ENCODE data around the gene SLN.

SLN gene

DNA sequence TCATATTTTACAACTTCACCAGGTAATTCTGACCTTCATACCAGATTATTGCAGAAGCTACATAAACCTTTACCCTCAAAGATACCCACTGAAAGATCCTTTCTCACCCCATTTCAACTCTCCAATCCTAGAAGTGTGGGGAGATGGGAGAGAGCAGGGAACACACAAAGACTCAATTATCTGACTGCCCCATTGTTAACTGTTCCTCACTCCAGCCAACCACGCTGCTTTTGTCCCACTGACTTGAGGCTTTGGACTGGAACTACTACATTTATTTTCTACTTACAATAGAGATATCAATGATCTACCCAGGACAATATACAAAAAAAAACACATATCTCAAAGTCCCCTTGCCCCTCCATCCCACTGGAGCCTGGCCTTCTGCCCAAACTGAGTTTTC lies 44.7 kb upstream of the SLN start:
- no peaks in the 10 kb centered on the region; the same call in 1 of the 2 replicates for H3K9me3 ChIP-seq (ENCODE audit: insufficient read depth, low read depth, low read length)
- H3K4me2 ChIP-seq (ENCODE audit: low read depth, low read length, poor library complexity, severe bottlenecking) = no peak overlapping the region
- TF ChIP-seq EZH2phosphoT487 (IDR thresholded peaks at IDR 0.05; ENCODE audit: borderline replicate concordance) (no peak), CTCF (conservative IDR thresholded peaks at IDR 0.05; ENCODE audit: low read length) (no peak)
- no peak overlapping the region for H3K4me3 ChIP-seq (ENCODE audit: low read length, poor library complexity, severe bottlenecking)
- H3K9me2 ChIP-seq (replicated peaks; ENCODE audit: low read depth, low read length) = no peaks in the 10 kb centered on the region
- no peaks in the 10 kb centered on the region for H3K27me3 ChIP-seq (ENCODE audit: insufficient read depth, low read length, poor library complexity, severe bottlenecking)
- no peak overlapping the region for H2AFZ ChIP-seq (ENCODE audit: low read length)
- no peaks in the 10 kb centered on the region for H3K36me3 ChIP-seq (ENCODE audit: insufficient read depth, low read length)
- no peaks in the 10 kb centered on the region for H3K4me1 ChIP-seq (ENCODE audit: insufficient read depth, low read length, poor library complexity, severe bottlenecking)
- no peaks in the 10 kb centered on the region for H3F3A ChIP-seq (ENCODE audit: low read depth)
- no peaks in the 10 kb centered on the region for H3K79me2 ChIP-seq (ENCODE audit: insufficient read depth, low read length)
- H3K9ac ChIP-seq (ENCODE audit: low read depth, low read length, poor library complexity, severe bottlenecking) = no peak overlapping the region
- H4K20me1 ChIP-seq (ENCODE audit: insufficient read depth, low read length, poor library complexity, severe bottlenecking) = no peaks in the 10 kb centered on the region

DNA sequence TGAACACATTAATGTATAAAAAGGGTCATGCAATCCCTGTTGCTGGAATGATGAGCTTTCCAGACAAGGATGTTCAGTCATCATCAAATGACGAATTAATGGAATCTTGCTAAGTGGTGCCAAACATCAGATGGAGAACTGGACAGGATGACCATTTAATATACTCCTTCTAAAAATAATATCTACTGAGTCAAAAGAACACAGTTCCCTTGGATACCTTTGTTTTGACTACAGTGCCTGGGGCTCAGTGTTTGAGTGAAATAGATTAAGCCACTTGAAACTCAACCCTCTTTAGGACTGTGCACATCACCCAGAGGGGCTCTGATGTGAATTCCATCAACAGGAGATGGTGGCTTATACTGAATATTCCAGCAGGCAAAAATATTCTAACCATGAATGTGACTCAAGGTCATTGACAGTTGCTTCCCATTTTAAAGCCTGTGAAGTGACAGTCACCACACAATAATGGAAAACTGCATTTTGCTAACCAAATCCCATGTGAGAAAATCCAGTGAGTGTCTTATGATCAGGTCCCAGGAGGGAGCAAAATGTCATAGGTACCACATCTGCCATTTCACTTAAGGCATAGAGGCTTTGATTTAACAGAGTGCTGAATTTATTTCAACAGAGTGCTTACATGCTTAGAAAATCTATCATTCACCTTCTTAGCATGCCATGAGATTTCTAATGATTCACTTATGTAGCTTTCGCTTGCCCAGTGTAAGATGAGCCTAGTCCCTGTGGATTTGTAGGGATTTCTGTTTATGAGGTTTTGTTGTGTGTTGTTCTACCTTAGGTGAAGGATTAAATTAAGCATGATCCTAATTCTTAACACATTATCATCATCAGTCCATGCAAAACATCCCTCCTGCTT lies 41.3 kb upstream of the SLN start:
- H3K9ac ChIP-seq (ENCODE audit: low read depth, low read length, poor library complexity, severe bottlenecking) = no peak overlapping the region
- H3K9me3 ChIP-seq (ENCODE audit: insufficient read depth, low read depth, low read length) = no peaks in the 10 kb centered on the region; the same call in 1 of the 2 replicates
- H3K27me3 ChIP-seq (ENCODE audit: insufficient read depth, low read length, poor library complexity, severe bottlenecking) = no peaks in the 10 kb centered on the region
- H3F3A ChIP-seq (ENCODE audit: low read depth) = no peaks in the 10 kb centered on the region
- no peaks in the 10 kb centered on the region for H3K79me2 ChIP-seq (ENCODE audit: insufficient read depth, low read length)
- H3K9me2 ChIP-seq (replicated peaks; ENCODE audit: low read depth, low read length) = no peaks in the 10 kb centered on the region
- H2AFZ ChIP-seq (ENCODE audit: low read length) = no peak overlapping the region
- no peaks in the 10 kb centered on the region for H3K4me1 ChIP-seq (ENCODE audit: insufficient read depth, low read length, poor library complexity, severe bottlenecking)
- H4K20me1 ChIP-seq (ENCODE audit: insufficient read depth, low read length, poor library complexity, severe bottlenecking) = no peaks in the 10 kb centered on the region
- TF ChIP-seq EZH2phosphoT487 (IDR thresholded peaks at IDR 0.05; ENCODE audit: borderline replicate concordance) (no peak), CTCF (conservative IDR thresholded peaks at IDR 0.05; ENCODE audit: low read length) (no peak)
- H3K4me2 ChIP-seq (ENCODE audit: low read depth, low read length, poor library complexity, severe bottlenecking) = no peak overlapping the region
- no peak overlapping the region for H3K4me3 ChIP-seq (ENCODE audit: low read length, poor library complexity, severe bottlenecking)
- H3K36me3 ChIP-seq (ENCODE audit: insufficient read depth, low read length) = no peaks in the 10 kb centered on the region

GRCh38 chr11:107752508-107752907 lies 40.7 kb upstream of the SLN start:
- Histone ChIP-seq H3F3A (ENCODE audit: low read depth) (no peaks in the 10 kb centered on the region), H3K36me3 (ENCODE audit: insufficient read depth, low read length) (no peaks in the 10 kb centered on the region), H3K9ac (ENCODE audit: low read depth, low read length, poor library complexity, severe bottlenecking) (no peak overlapping the region), H2AFZ (ENCODE audit: low read length) (no peak overlapping the region), H3K4me1 (ENCODE audit: insufficient read depth, low read length, poor library complexity, severe bottlenecking) (no peaks in the 10 kb centered on the region), H3K79me2 (ENCODE audit: insufficient read depth, low read length) (no peaks in the 10 kb centered on the region), H3K27me3 (ENCODE audit: insufficient read depth, low read length, poor library complexity, severe bottlenecking) (no peaks in the 10 kb centered on the region), H3K4me2 (ENCODE audit: low read depth, low read length, poor library complexity, severe bottlenecking) (no peak overlapping the region), H4K20me1 (ENCODE audit: insufficient read depth, low read length, poor library complexity, severe bottlenecking) (no peaks in the 10 kb centered on the region), H3K4me3 (ENCODE audit: low read length, poor library complexity, severe bottlenecking) (no peak overlapping the region), H3K9me3 (ENCODE audit: insufficient read depth, low read depth, low read length) (no peaks in the 10 kb centered on the region; the same call in 1 of the 2 replicates), H3K9me2 (replicated peaks; ENCODE audit: low read depth, low read length) (no peaks in the 10 kb centered on the region)
- TF ChIP-seq CTCF (conservative IDR thresholded peaks at IDR 0.05; ENCODE audit: low read length) = no peak
- no peak for TF ChIP-seq EZH2phosphoT487 (IDR thresholded peaks at IDR 0.05; ENCODE audit: borderline replicate concordance)

All from Loucy (cell line).